ENCODE data around the gene RIMBP2.

DNA sequence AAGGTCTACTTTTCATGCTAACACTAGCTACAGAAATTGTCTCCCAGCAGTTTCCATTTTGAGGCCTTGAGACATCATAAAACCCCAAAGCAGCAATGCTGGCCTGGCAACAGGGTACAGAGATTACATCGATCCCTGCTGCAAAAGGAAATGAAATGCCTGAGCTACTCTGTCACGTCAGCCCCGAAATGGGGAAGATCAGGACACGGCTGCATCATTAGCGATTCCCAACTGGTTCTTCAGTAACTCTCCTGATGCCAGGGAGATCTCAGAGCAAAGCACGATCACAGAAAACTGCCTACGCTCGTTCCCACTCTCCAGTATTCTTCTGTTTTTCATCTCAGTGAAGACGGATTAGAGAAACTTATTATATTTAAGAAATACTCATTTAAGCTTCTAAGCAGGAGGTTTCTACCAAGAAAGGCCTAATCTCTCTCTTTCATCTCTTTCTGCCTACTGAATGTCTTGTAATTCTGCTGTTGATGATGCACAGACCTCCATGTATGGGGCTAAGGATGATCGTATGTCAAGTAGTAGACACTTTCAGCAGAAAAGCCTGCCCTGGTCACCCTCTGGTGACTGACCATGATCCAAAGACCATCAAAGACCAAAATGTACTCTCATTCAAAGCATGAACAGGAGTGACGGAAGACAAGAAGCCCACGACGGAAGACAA lies 168.5 kb downstream of the RIMBP2 start:
- TF ChIP-seq, protein P1, sequence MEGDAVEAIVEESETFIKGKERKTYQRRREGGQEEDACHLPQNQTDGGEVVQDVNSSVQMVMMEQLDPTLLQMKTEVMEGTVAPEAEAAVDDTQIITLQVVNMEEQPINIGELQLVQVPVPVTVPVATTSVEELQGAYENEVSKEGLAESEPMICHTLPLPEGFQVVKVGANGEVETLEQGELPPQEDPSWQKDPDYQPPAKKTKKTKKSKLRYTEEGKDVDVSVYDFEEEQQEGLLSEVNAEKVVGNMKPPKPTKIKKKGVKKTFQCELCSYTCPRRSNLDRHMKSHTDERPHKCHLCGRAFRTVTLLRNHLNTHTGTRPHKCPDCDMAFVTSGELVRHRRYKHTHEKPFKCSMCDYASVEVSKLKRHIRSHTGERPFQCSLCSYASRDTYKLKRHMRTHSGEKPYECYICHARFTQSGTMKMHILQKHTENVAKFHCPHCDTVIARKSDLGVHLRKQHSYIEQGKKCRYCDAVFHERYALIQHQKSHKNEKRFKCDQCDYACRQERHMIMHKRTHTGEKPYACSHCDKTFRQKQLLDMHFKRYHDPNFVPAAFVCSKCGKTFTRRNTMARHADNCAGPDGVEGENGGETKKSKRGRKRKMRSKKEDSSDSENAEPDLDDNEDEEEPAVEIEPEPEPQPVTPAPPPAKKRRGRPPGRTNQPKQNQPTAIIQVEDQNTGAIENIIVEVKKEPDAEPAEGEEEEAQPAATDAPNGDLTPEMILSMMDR (IDR thresholded peaks at IDR 0.05; ENCODE audit: poor library complexity, severe bottlenecking) = no peak
- no peak for TF ChIP-seq EP300 (conservative IDR thresholded peaks at IDR 0.05; ENCODE audit: poor library complexity, severe bottlenecking)
- TF ChIP-seq POLR2AphosphoS5 (IDR thresholded peaks at IDR 0.05) = no peak
- TF ChIP-seq, protein P2, sequence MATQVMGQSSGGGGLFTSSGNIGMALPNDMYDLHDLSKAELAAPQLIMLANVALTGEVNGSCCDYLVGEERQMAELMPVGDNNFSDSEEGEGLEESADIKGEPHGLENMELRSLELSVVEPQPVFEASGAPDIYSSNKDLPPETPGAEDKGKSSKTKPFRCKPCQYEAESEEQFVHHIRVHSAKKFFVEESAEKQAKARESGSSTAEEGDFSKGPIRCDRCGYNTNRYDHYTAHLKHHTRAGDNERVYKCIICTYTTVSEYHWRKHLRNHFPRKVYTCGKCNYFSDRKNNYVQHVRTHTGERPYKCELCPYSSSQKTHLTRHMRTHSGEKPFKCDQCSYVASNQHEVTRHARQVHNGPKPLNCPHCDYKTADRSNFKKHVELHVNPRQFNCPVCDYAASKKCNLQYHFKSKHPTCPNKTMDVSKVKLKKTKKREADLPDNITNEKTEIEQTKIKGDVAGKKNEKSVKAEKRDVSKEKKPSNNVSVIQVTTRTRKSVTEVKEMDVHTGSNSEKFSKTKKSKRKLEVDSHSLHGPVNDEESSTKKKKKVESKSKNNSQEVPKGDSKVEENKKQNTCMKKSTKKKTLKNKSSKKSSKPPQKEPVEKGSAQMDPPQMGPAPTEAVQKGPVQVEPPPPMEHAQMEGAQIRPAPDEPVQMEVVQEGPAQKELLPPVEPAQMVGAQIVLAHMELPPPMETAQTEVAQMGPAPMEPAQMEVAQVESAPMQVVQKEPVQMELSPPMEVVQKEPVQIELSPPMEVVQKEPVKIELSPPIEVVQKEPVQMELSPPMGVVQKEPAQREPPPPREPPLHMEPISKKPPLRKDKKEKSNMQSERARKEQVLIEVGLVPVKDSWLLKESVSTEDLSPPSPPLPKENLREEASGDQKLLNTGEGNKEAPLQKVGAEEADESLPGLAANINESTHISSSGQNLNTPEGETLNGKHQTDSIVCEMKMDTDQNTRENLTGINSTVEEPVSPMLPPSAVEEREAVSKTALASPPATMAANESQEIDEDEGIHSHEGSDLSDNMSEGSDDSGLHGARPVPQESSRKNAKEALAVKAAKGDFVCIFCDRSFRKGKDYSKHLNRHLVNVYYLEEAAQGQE (IDR thresholded peaks at IDR 0.05; ENCODE audit: borderline replicate concordance) = no peak
- no peak for TF ChIP-seq SMC3 (conservative IDR thresholded peaks at IDR 0.05; ENCODE audit: poor library complexity)
- no peak for TF ChIP-seq EZH2 (IDR thresholded peaks at IDR 0.05; ENCODE audit: borderline replicate concordance, insufficient read depth, low read length, poor library complexity, severe bottlenecking)
- no peak for TF ChIP-seq TAF1 (IDR thresholded peaks at IDR 0.05; ENCODE audit: low read depth)
- no peak for TF ChIP-seq RAD21 (conservative IDR thresholded peaks at IDR 0.05)
- TF ChIP-seq MXI1 (conservative IDR thresholded peaks at IDR 0.05; ENCODE audit: poor library complexity, severe bottlenecking) = no peak

Data from neural cell (in vitro differentiated cells).